Frontal cortex (tissue), 4 donors: Measurements from ENCODE around the gene SLC12A7. TPM values are rescaled to one million over a fixed set of nuclear protein-coding genes. Genes with fewer than 3 reads are reported as not detected.

Source experiments
- DNase-seq, 2 donors: peaks; one replicate each; pipeline ENCODE4 v3.0.0; 2012; ENCODE audit warnings: low spot score in 2 of 2
- FAIRE-seq: peaks from 2 replicates; lab custom pipeline; 2012; peaks lifted over from hg19 to GRCh38; lab: Jason Lieb, UNC
- total RNA-seq: library from RNA; depleted of rRNA; stranded (reverse); fragments of >200 nt; gene quantifications from one replicate; pipeline ENCODE4 v1.2.3, GENCODE V29; 2014
- donor health status: control.
- donor health status: control.
- donor health status: control.

SLC12A7 gene
- total RNA-seq, 1 donor from 2014 or later, result 5.7 TPM

DNA sequence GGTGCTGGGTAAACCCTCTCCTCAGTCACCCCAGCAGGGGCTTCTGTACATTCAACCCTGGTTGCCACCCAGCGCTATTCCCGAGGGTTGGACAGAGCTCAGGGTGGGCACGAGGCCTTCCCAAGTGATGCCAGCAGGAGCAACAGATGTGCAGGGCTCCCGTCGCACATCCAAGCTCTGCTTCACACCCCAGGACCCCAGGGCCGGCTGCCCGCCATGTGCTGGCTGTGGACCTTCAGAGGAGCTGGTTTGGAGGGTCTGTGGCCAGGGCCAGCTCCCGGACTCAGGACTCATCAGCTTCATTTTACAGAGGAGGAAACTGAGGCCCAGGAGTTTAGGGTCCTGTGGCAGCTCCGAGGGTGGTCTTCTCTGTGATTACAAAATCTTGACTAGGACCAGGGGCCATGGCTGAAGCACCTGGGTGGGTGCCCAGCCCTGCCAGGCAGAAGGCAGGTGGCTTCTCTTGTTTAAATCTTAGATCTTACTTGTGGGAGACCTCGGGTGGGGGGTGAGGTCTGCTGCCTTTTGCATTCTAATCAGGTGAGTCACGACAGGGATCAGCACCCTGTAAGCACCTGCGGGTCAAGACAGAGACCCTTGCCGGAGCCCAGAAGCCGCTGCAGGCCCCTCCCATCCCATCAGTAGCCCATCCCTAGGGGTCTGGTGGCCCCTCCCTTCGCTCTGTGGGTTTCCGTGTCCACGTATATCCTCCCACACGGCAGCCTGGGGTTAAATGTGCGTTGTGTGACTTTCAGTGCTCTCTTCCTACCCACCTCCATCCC, 2.1 kb upstream of the SLC12A7 start:
- DNase-seq, result no peak

DNA sequence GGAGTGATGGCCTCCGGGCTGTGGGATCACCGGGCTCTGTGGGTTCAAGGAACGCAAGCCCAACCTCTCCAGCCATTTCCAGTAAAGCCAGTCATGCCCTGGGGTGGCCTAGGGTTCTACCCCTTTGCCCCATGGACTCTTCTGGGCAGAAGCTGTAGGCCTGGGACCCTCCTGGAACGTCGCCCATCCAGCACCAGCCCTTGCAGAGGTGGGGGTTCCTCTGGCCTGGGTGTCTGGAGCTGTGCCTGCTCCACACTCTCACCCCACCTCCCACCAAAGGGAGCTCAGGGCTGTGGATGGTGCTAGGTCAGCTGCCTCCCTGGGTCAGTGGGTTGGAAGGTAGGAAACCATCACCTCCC, 1.4 kb upstream of the SLC12A7 start:
- no peak for FAIRE-seq

More for the DNA sequence above, 2.1 kb upstream of the SLC12A7 start:
- FAIRE-seq, result no peak

DNA sequence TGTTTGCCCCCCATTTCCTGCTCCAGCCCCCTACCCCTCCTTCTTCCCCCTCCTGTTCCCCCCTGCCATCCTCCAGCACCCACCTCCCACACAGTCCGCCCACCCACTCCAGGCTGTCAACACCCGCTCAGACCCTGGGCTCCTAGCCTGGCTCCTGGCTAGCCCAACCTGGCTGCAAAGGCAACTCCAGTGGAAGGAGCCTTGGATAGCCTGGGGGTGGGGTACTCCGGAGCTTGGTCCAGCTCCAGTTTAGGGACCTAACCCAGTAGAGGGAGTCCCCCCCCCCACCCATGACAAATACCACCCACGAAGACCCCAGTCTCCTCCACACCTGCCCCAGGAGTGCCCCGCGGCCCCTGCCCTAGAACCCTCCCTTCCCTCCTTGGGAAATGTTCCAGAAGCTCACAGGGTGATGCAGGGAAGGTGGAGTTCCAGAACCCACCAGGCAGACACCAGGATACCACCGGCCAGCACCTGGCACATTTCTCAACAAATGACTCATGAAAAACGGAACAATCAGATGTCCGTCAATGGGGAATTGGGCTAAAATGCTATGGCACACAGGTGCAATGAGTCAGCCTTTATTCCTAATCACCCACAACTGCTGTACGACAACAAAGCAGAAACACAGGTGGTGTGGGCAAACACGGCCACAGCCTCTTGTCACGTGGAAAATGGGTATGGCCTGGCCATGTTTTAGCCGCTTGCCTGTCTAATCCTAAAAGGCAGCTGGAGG, 901 bp upstream of the SLC12A7 start:
- DNase-seq, result no peak
- no peak for FAIRE-seq

More for the DNA sequence above, 1.4 kb upstream of the SLC12A7 start:
- no peak for DNase-seq

DNA sequence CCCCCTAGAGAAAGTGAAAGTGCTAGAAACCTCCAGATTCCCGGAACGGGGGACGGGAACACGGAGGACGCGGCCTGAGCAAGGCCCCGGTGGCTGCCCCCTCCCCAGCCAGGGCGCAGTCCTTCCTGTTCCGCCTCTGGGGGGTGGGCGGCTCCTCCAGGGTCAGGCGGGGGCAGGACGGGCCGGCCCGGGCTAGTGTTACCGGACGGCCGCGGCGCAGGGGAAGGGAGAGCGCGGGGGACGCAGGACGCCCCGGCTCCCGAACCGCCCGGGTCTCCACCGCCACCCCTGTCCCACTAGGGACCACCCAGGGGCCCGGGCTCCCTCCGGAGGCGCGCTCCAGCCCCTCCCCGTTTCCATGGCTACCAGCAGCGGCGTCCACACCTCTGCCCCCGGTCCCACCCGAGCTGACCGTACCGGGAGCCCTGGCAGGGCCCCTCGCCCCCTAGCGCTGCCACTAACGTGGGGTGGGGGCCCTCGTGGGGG, 579 bp downstream of the SLC12A7 start:
- FAIRE-seq, result no peak
- peak; percentile 68 to 76 for DNase-seq

DNA sequence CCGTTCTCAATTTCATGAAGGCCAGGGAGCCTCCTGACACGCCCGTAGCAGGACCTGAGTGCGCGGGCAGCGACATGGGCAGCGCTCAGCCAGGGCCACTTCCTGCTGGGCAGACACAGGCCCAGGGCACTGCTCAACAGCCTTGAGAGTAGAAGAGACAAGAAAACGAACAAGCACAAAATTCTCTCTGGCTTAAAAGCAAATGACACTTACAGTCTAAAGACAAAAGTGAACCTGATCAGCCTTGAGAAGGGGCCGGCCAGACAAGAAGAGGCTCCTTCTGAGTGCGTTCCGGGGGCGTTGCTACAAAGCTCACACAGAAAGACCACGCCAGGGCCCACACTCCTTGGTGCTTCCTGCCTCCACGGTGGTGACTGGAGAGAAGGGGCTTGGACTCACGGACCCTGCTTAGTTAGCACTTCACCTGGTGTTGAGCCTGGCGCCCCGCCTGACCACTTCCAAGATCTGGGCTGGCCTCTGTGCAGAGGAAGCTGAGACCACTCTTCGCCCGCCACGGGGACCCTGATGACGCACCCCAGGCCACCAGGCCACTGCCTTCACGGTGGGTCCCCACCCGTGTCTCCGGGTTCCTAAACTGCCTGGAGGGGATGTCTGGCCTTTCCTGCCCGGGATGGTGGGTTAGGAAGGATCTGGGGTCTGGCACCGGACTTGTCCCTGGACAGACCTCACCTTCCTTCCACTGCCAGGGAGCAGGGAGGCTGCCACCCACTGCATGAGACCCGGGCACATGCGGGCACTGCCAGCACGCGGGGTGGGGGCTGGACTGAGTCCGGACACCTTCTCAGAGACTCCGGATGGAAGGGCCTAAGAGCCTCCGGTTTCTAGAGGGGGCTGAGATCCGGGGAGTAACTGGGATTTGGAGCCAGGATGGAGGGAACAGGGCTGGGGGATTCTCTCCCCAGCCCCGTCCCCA, 1.3 kb downstream of the SLC12A7 start:
- no peak for FAIRE-seq
- peak in 1 of 2 donors; percentile 58 for DNase-seq

DNA sequence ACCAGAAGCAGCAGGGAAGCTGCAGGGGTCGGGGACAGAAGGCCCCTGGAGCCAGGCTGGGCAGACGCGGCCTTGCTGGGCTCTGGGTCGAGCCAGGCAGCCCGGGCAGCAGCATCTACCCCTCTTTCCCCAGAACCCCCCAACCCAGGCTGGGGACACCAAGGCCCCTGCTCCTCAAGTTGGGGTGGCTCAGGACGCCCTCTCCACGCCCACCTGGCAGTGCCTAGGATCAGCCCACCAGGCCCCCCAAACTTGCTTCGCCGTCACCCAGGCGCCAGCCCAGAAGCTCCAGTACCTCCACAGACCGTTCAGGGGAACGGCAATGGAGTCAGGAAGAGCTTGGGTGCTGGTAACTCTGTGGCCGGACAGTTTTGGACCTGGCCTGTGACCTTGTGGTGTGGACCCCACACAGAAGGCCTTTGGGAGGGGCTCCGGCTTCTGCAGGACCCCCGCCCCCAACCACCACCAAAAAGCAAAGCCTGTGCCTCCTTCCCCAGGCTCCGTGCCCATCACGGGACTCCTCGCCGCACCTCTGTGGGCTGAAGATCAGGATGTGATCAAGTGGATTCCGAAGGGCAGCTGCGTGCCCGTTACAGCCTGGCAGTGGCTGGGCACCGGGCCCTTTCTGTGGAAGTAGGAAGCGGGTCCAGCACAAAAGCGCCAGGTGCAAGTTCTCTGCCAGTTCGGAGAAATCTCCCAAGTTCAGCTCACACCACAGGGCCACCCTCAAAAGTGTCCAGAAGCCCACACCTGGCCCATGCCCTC, 2.1 kb downstream of the SLC12A7 start:
- no peak for FAIRE-seq

DNA sequence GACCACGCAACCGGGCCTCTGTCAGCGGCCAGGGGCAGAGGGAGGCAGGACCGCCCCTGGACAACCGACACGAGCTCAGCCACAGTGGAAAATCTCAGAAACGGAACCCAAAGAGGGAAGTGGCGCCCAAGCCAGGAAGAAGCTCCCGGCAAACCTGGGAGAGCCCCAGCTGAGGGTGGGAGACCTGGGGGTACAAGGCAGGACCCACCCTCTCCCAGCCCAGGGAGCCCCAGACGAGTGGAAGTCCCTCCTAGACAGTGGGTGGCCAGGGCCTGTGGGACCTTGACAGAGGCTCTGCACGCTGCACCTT, 3.0 kb downstream of the SLC12A7 start:
- no peak for FAIRE-seq
- DNase-seq, result no peak

More for the DNA sequence above, 2.1 kb downstream of the SLC12A7 start:
- DNase-seq, result no peak

DNA sequence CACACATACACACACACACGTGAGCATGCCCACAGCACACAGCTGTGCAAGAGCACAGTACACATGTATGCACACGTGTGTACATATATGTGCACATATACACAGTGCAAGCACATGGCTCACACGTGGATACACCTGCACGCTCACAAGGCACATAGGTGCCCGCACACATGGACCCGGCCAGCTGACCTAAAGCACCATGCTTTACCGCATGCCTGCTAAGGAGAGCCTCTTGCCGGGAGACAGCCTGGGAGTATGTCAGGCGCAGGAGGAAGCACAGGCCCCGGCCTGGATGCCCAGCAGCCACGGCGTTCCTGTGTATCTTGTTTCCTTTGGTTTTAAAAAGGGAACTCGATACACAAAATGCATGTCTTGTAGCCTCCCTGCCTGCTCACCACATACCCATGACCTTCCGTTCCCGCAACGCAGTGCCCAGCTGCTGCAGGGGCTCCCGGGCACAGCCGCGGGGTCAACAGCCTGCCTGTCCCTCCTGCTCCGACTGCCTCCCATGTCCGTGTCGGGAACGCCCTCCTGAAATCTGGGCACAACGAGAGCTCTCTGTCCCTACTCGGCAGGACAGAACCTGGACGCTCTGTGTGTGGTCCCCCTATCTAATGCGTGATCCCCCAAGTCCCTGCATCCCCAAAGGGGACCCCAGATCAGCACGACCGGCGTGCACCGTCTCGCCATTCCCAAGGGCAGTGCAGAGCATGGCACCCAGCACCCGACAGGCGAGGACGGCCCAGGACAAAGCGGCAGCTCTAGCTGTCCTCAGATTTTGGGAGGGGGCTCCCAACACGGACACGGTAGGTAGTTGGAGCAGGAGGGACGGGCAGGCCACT, 3.6 kb downstream of the SLC12A7 start:
- DNase-seq, result no peak
- no peak for FAIRE-seq

DNA sequence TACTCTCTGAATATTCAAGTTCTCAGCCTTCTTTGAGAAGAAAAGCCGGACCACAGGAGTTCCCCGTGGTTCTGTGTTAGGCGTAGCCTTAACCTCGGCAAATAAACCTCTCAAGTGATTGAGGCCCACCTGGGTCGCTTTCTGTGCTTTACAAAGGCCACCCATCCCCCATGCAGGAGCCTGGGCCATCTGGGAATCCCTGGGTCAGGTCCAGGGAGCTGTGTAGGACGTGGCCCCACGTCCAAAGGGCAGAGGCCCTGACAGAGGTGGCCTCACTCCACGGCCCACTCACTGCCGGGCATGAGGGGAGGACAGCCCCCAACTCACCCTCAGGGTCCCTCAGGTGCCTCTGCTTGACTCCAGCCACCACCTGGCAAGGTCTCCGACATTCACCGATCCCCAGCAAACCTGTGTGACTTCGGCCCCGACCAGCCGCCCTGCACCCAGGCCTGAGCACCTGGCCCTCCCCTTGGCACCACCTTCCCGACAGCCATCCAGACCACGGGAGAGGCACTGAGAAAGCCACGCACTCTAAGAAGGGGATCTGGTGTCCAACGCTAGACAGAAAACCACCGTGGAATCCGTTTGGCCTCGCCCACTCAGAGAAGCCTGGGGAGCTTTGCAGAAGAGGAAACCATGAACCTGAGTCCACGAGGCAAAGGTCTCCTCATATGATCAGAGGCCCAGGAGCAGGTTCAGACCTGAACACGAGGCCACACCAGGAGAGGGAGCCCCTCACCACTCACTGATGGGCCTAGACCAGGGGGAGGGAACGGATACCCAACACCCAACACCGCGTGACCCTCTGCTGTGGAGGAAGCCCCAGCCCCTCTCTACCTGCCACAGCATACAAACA, 4.5 kb downstream of the SLC12A7 start:
- DNase-seq (no peak), FAIRE-seq (no peak)

DNA sequence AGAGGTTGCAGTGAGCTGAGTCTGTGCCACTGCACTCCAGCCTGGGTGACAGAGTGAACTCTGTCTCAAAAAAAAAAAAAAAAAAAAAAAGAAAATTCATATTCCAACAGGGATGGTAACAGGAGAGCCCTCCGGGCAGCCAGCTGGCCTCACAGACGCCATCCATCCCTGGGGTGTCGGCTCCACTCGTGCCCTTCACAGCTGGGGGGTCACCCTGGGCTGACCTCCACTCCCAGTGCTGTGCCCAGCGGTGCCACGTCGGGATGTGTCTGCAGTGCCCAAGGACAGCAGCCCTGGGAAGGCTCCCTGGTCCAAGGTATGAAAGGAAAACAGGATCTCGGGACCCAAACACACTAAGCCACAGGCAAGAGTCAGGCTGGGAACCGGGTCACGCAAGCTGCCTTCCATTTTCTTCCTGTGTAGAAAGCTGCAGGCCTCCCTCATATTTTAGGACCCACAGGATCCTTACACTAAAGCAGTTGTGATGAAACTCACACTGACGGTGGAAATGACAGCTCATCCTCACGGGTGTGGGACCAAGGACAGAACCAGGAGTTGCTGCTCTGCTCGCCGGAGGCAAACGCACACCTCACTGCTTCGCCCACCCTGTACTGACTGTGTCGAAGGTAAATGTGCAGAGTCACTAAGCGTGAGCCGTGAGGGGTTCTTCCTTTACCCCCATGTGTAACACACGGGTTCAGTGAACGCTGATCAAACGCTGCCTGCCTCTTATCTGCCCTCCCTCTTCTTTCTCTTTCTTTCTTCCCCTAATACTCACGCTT, 5.3 kb downstream of the SLC12A7 start:
- FAIRE-seq, result no peak
- no peak for DNase-seq

DNA sequence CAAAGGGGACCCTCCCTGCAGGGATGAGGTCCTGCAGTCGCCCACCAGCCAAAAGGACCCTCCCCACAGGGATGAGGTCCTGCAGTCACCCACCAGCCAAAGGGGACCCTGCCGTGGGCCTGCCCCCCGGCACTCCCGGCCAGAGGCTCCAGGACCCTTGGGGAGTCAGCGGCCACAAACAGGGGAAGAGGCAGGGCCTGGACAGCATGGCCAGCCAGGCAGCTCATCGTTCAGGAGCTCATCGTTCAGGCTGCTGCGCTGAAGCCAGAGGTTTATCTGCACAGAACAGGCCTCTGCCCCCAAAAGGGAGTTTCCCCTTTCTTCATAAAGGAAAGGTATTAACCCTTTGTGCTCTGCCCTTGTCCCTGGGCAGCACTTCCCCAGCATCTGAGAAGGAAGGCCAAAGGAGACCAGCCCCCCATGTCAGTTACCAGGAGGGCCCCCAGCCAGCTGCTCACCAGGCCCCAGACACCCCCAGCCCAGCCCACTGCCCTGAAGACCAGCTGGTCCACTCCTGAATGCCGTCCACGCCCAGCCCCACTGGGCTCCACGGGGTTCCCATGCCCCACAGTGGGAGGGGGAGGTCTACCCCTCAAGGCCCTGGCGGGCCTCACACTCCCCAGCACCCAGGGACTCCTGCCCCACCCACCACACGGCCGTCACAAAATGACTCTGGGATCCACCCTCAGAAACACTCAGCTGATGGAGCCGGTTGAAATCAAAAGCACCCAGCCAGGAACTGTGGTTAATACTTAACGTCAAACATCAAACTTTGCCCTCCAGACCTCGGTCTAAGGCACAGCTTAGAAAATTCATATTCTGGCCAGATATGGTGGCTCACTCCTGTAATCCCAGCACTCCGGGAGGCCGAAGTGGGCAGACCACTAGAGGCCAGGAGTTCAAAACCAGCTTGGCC, 6.3 kb downstream of the SLC12A7 start:
- no peak for DNase-seq
- FAIRE-seq, result no peak

DNA sequence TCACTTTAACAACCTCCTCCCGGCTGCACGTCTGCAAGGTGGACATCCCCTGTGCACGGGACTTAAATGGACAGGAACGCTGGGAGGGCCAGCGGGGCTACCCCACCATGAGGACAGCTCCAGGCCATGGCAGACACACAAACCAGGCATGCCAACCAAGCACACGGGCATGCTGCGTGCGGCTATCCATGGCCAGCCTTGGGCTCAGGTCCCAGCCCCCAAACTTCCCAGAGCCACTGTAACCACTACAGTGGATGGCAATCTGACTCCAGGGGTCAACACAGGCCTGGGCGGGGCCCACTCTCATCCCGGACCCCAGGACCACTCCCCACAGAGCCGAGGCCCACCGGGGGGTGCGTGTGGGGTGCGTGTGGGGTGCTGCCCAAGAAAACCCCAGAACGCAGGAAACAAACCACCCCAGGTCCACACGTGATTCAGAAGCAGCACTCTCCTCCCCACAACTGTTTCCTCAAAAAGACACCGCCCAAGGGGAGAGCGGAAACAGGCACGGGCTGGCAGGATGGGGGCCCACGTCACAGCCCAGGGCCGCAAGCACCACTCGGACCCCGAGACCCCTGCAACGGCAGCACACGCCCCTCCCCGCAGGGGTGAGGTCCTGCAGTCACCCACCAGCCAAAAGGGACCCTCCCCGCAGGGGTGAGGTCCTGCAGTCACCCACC, 7.4 kb downstream of the SLC12A7 start:
- DNase-seq (no peak), FAIRE-seq (no peak)

DNA sequence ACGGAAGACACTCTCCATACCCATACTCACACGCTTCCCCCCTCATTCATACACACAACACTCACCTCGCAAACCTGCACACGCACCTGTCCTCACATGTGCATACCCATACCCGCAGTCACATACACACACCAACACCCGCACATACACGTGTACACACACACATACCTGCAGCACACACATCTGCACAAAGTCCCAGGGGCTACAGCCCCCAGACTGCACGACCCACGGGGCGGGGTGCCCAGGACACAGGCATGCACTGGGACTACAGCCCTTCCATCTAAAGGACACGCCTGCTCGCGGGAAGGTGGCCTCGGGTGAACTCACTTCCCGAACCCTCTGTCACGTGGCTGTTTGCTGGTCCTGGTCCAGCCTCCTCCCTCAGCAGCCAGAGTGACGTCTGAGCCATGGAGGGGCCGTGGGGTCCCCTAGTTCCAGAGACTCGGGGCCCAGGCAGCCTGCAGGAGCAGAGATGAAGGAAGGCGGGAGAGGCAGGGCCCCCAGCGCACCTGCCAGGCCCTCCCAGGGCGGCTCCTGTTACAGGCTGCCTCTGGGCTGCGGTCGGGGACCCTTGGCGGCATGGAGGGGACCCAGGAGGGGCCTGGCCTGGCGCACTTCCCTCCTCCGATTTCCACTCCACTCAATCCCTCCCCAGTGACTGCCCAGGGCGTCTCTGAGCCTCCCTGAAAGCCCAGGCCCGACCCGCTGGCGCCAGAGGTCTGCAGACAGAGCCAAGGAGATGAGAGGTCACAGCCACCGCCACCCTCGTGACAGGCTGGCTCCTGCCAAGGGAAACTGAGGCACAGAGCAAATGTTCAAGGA, 8.1 kb downstream of the SLC12A7 start:
- DNase-seq (peak; percentile 54 to 76), FAIRE-seq (no peak)

DNA sequence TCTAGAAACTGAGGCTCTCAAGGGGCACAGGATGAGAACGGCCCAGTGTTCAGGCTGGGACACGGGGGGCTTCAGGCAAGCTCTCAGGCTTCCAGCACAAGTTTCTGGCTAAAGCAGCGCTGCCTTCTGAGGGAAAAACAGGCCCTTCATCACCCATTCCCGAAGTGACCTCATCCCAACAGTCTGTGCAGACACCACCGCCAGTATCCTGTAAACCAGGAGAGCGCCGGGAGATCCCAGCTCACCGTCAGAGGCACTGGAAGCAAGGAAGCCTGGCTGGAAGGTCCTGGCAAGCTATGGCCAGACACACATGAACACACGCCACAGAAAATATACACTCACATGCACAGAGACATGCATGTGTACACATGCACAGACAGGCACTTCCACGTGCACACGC, 8.8 kb downstream of the SLC12A7 start:
- FAIRE-seq (no peak), DNase-seq (no peak)
